Natural killer cell (primary cell): ENCODE data around the gene SDF2L1. TPM values are rescaled to one million over a fixed set of nuclear protein-coding genes. Genes with fewer than 3 reads are reported as not detected.
"Not testable (repeated sequence)": the region's sequence is repeated elsewhere in the genome, so short reads cannot be mapped to it uniquely, and the experiment has no call there.

ENCODE experiments used
- ATAC-seq, 3 donors: fragments of 150-1000 bp in 2 of 3; fragments of 200-7000 bp in 1 of 3; cut with Tn5 transposase; 1 replicate in 1 of 3; 2 replicates in 2 of 3; pipeline ENCODE4 v1.10.0; 2021; ENCODE audit warnings: mild to moderate bottlenecking in 2 of 3, moderate library complexity in 2 of 3
- DNase-seq, 2 donors: peaks; one replicate each; pipeline versions ENCODE4 v3.0.0 to v3.0.0-alpha.2; 2013 to 2021; ENCODE audit warnings: mixed read lengths in 1 of 2
- H3K27ac ChIP-seq: one replicate; pipeline ENCODE4 v1.5.1; 2013; ENCODE audit warnings: mild to moderate bottlenecking, low read length
- H3K27me3 ChIP-seq: one replicate; pipeline ENCODE4 v1.6.1; 2013; ENCODE audit warnings: low read length; ENCODE audit not compliant: control insufficient read depth, insufficient read depth
- H3K36me3 ChIP-seq: one replicate; pipeline ENCODE4 v1.6.1; 2013; ENCODE audit warnings: low read length; ENCODE audit not compliant: control insufficient read depth, insufficient read depth
- H3K4me1 ChIP-seq: one replicate; pipeline ENCODE4 v1.6.1; 2013; ENCODE audit warnings: low read length; ENCODE audit not compliant: control insufficient read depth, insufficient read depth
- H3K4me3 ChIP-seq: one replicate; pipeline ENCODE4 v1.5.1; 2013; ENCODE audit warnings: low read length
- H3K9me3 ChIP-seq: one replicate; pipeline ENCODE4 v1.6.1; 2013; ENCODE audit warnings: low read length; ENCODE audit not compliant: control insufficient read depth, insufficient read depth
- H3K27ac Mint-ChIP-seq, 2 donors: one replicate each; pipeline ENCODE4 v1.8.0; 2022; ENCODE audit warnings: mild to moderate bottlenecking in 2 of 2, mixed read lengths in 2 of 2, moderate library complexity in 1 of 2
- H3K27me3 Mint-ChIP-seq, 2 donors: one replicate each; pipeline ENCODE4 v1.8.0; 2022; ENCODE audit warnings: low read depth in 2 of 2, mixed read lengths in 2 of 2
- H3K36me3 Mint-ChIP-seq: one replicate; pipeline ENCODE4 v1.8.0; 2022; ENCODE audit warnings: mixed read lengths
- H3K4me1 Mint-ChIP-seq, 2 donors: one replicate each; pipeline ENCODE4 v1.8.0; 2022; ENCODE audit warnings: mixed read lengths in 2 of 2
- H3K4me3 Mint-ChIP-seq: one replicate; pipeline ENCODE4 v1.8.0; 2022; ENCODE audit warnings: mild to moderate bottlenecking, moderate library complexity, mixed read lengths
- H3K9me3 Mint-ChIP-seq, 2 donors: one replicate each; pipeline ENCODE4 v1.8.0; 2022; ENCODE audit warnings: mixed read lengths in 2 of 2
- WGBS: methylation state at CpG from one replicate; pipeline ENCODE4 v1.1.7; 2013; ENCODE audit warnings: missing lambda C conversion rate; ENCODE audit not compliant: insufficient coverage; 5-methylcytosine and 5-hydroxymethylcytosine counted together
- intact Hi-C: fragments of 100-400 bp; cut with micrococcal nuclease; formaldehyde crosslinking; loops from one replicate; pipeline ENCODE4 v1.14.2; 2022
- total RNA-seq, 4 donors: library from RNA; stranded (reverse); fragments of 120-200 nt in 1 of 4; gene quantifications; one replicate each; pipeline versions ENCODE4 v1.2.3 to v1.2.4, GENCODE V29; 2013 to 2022
- TF ChIP-seq, protein P1 (sequence below): fragments of 200-600 bp; IDR thresholded peaks from one replicate; pipeline ENCODE4 v1.8.0; 2022; ENCODE audit warnings: antibody characterized with exemption

SDF2L1 gene
- total RNA-seq, 3 donors from 2014 or later (not counting 1 experiment from before 2014, with no cell fraction given): 38.3 to 55.8 (median 40.3) TPM

DNA sequence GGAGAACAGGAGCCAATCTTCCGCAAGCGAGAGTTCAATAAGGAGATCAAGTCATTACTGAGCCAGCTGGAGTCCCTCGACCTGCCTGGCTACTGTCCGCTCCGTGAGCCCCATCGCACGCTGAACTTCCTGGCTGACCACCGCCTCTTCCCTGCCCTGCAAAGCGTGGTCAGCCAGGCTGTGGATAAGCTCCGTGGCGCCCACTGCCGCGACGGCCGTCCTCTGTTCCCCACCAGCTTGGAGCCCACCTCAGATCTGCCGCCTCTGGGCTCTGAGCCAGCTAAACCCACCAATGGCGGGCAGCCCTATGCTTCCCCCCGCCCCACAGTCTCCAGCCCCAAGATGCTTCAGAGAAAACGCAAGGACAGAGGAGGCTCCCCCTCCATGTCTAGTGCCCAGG lies 7.3 kb upstream of the SDF2L1 start:
- H3K4me1 ChIP-seq: peaks cover 12% of the 10 kb centered on the region
- TF ChIP-seq, protein P1, sequence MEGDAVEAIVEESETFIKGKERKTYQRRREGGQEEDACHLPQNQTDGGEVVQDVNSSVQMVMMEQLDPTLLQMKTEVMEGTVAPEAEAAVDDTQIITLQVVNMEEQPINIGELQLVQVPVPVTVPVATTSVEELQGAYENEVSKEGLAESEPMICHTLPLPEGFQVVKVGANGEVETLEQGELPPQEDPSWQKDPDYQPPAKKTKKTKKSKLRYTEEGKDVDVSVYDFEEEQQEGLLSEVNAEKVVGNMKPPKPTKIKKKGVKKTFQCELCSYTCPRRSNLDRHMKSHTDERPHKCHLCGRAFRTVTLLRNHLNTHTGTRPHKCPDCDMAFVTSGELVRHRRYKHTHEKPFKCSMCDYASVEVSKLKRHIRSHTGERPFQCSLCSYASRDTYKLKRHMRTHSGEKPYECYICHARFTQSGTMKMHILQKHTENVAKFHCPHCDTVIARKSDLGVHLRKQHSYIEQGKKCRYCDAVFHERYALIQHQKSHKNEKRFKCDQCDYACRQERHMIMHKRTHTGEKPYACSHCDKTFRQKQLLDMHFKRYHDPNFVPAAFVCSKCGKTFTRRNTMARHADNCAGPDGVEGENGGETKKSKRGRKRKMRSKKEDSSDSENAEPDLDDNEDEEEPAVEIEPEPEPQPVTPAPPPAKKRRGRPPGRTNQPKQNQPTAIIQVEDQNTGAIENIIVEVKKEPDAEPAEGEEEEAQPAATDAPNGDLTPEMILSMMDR: no peak
- no peaks in the 10 kb centered on the region for H3K36me3 ChIP-seq
- no peak for DNase-seq
- no peaks in the 10 kb centered on the region for H3K9me3 Mint-ChIP-seq
- H3K4me3 ChIP-seq: no peak overlapping the region
- no peaks in the 10 kb centered on the region for H3K27me3 Mint-ChIP-seq
- H3K4me3 Mint-ChIP-seq: no peak overlapping the region
- no peak for ATAC-seq
- no peak overlapping the region for H3K27ac ChIP-seq
- H3K27me3 ChIP-seq: no peaks in the 10 kb centered on the region
- H3K27ac Mint-ChIP-seq: no peak overlapping the region
- no peaks in the 10 kb centered on the region for H3K9me3 ChIP-seq
- WGBS: 80% methylated on average over 19 of the region's 19 CpGs
- H3K4me1 Mint-ChIP-seq: no peaks in the 10 kb centered on the region
- intact Hi-C loops: no loop called here
- no peaks in the 10 kb centered on the region for H3K36me3 Mint-ChIP-seq

DNA sequence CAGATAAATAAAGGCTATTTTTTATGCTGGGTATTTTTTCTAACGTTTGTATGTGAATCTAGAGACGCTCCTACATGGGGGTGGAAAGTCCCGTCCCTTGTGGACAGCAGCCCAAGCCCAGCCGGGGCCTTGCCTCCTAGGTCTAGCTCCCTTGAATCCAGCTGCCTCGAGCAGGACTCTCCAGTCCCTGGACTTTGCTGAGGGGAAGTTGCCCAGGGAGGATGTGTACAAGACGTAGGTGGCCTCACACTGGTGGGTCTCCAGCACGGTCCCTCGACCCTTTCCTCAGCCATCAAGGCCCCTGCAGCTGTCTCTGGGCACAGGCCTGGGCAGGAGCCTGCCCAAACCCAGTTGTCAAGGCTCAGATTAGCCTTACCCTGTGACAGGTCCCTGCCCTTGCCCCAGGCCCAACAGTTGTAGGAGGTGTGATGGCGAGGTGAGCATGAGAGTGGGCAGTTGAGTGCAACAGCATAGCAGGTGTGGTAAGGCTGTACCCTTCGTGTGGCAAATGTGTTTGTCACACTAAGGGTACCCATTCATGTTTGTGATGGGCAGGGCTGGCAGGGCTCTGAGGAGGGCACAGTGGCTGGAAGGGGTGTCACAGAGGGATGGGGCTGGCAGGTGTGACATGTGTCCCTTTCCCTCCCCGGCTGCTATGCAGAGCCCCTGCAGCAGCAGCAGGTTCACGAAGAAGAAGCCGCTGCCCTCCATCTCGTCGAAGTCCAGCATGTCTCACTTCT lies 6.2 kb upstream of the SDF2L1 start:
- peaks cover 7% of the 10 kb centered on the region for H3K4me1 ChIP-seq
- no peaks in the 10 kb centered on the region for H3K27me3 Mint-ChIP-seq
- DNase-seq: no peak
- 81% methylated on average over 15 of the region's 15 CpGs for WGBS
- no peak overlapping the region for H3K4me3 ChIP-seq
- intact Hi-C loops: no loop called here
- H3K9me3 ChIP-seq: no peaks in the 10 kb centered on the region
- no peak for ATAC-seq
- H3K27me3 ChIP-seq: no peaks in the 10 kb centered on the region
- H3K27ac Mint-ChIP-seq: no peak overlapping the region
- H3K4me1 Mint-ChIP-seq: peaks cover under 1 to 5% of the 10 kb centered on the region in 2 donors
- no peaks in the 10 kb centered on the region for H3K9me3 Mint-ChIP-seq
- TF ChIP-seq, protein P1: no peak
- no peaks in the 10 kb centered on the region for H3K36me3 Mint-ChIP-seq
- no peaks in the 10 kb centered on the region for H3K36me3 ChIP-seq
- no peak overlapping the region for H3K4me3 Mint-ChIP-seq
- H3K27ac ChIP-seq: no peak overlapping the region

DNA sequence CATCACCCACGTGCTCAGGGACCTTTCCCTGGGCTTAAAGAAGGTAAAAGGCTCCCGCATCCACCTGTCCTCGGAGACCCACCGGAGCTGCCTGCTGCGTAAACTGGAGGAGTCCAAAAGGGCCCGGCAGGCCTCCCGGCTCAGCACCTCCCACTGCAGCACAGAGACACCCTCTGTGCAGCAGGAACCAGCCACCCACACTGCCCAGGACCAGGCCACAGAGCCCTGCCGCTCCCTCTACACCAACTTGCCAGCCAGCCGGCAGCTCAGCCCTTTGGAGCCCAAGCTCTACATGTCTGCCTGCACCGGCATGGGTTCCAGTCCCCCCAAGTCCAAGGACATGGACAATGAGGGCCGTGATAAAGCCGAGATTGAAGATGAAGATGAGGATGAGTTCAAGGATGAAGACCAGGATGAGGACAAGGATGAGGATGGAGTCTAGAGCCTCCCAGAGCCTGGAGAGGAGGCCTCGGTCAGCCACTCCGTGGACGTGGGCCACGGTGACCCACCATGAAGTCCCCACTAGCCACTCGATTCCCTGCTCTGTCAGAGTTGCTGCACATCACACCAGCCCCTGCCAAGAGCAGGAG lies 5.4 kb upstream of the SDF2L1 start:
- H3K27ac Mint-ChIP-seq: no peak overlapping the region
- TF ChIP-seq, protein P1: no peak
- DNase-seq (no peak), ATAC-seq (no peak)
- no peak overlapping the region for H3K27ac ChIP-seq
- H3K4me3 ChIP-seq: no peak overlapping the region
- H3K4me3 Mint-ChIP-seq: no peak overlapping the region
- no peaks in the 10 kb centered on the region for H3K27me3 Mint-ChIP-seq
- H3K36me3 ChIP-seq: no peaks in the 10 kb centered on the region
- no peaks in the 10 kb centered on the region for H3K9me3 ChIP-seq
- H3K9me3 Mint-ChIP-seq: no peaks in the 10 kb centered on the region
- no peaks in the 10 kb centered on the region for H3K36me3 Mint-ChIP-seq
- H3K27me3 ChIP-seq: no peaks in the 10 kb centered on the region
- peaks cover 9 to 11% of the 10 kb centered on the region in 2 donors for H3K4me1 Mint-ChIP-seq
- WGBS: 95% methylated on average over 17 of the region's 17 CpGs
- intact Hi-C loops: no loop called here
- H3K4me1 ChIP-seq: peaks cover 14% of the 10 kb centered on the region

DNA sequence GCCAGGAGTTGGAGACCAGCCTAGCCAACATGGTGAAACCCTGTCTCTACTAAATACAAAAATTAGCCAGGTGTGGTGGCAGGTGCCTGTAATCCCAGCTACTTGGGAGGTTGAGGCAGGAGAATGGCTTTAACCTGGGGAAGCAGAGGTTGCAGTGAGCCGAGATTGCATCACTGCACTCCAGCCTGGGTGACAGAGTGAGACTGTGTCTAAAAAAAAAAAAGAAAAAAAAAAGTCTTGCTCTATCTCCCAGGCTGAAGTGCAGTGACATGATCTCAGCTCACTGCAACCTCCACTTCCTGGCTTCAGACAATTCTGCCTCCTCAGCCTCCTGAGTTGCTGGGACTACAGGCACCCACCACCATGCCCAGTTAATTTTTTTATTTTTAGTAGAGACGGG lies 4.7 kb upstream of the SDF2L1 start:
- H3K4me3 ChIP-seq, ATAC-seq, H3K36me3 ChIP-seq, intact Hi-C loops, H3K27me3 ChIP-seq, H3K27me3 Mint-ChIP-seq, H3K36me3 Mint-ChIP-seq, H3K27ac Mint-ChIP-seq, DNase-seq, H3K9me3 Mint-ChIP-seq, H3K9me3 ChIP-seq, H3K4me3 Mint-ChIP-seq, H3K27ac ChIP-seq: not testable (repeated sequence)
- WGBS: 89% methylated on average over 1 of the region's 2 CpGs
- peaks cover 14% of the 10 kb centered on the region for H3K4me1 ChIP-seq
- H3K4me1 Mint-ChIP-seq: peaks cover 15 to 18% of the 10 kb centered on the region in 2 donors
